Right ventricle myocardium inferior (tissue), 1 donor: ENCODE measurements around the gene GALNT10. TPM values are rescaled to one million over a fixed set of nuclear protein-coding genes. Genes with fewer than 3 reads are reported as not detected.

Experiments
- ATAC-seq: fragments of 200-7000 bp; cut with Tn5 transposase; one replicate; pipeline ENCODE4 v1.9.1; 2020; ENCODE audit warnings: mild to moderate bottlenecking, moderate library complexity
- DNase-seq: peaks from one replicate; pipeline ENCODE4 v3.0.0; 2021; ENCODE audit errors: missing footprints
- intact Hi-C: fragments of 100-400 bp; cut with DNase I; formaldehyde crosslinking; loops from one replicate; pipeline ENCODE4 v1.11.0; 2022
- total RNA-seq: library from RNA; stranded (reverse); fragmentation: NEBNext Ultra II Directional; extraction: Animal tissue kit (Norgen Biotek cat#: 25700); gene quantifications from one replicate; pipeline ENCODE4 v1.2.1, GENCODE V29; 2021
- donor health status: DM: no; HTN: yes; CAD: no; lungs with severe emphysema.

Gene GALNT10
- total RNA-seq, 1 donor from 2014 or later = 15.5 TPM

DNA sequence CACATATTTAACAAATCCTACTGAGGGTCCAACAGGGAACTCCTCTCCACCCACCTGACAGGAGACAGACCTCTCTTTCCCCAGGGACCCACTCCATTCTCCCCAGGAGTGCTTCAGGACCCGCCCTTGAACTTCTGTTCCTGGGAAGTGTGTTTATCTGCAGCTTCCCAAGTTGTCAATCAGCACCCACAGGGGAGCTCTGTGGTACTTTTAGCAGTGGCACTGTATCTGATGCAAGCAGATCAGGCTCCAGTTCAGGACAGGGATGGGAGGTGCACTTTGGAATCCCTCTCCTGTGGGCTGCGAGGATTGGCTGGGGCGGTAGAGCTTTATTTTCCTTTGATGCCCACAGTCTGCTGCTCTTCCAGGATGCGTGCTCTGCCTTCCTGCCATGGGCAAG is 8.7 kb downstream of the GALNT10 start:
- intact Hi-C loops = no loop called here
- ATAC-seq (no peak), DNase-seq (no peak)

DNA sequence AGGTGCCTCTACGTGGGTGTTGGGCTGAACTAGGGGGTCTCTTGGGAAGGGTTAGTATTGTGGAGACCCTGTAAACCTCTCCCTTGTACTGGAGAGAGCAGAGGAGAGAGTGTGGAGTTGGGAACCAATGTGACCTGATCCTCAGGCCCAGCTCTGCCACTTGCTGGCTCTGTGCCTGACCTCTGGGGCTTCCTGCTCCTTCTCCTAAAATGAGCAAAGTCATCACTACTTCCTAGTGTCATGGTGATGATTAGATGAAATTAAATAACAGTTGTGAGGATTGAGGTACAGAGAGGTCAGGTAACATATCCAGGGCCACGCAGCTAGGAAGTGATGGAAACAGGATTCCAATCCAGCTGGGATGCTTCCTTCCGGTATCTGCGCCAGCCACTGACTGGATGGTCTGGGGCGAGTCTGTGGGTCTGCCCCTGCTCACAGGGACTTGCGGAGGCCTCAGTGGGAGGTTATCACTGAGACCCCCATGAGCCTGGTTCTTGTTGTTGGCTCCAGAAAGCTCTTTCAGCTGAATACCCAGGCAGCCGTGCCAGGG is 9.2 kb downstream of the GALNT10 start:
- ATAC-seq (no peak), DNase-seq (no peak)
- intact Hi-C loops = no loop called here

DNA sequence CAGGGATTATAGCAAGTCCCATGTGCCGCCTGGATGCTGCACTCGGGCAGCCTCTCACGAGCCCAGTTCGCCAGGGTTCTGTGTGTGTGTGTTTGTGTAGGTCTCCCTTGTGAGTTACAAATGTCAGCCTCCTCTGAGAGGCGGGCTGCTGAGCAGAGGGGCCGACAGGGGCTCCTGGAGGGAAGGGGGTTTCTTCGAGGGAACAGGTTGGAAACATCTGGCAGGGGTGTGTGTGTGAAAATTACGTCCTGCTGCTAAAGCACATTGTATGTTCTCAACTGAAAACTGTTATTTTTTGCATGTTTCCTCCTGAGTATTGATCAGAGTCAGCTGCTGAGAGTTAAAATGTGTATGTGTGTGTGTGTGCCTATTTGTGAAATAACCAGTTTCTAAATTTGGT is 9.7 kb downstream of the GALNT10 start:
- intact Hi-C loops = no loop called here
- DNase-seq = no peak
- ATAC-seq = no peak

DNA sequence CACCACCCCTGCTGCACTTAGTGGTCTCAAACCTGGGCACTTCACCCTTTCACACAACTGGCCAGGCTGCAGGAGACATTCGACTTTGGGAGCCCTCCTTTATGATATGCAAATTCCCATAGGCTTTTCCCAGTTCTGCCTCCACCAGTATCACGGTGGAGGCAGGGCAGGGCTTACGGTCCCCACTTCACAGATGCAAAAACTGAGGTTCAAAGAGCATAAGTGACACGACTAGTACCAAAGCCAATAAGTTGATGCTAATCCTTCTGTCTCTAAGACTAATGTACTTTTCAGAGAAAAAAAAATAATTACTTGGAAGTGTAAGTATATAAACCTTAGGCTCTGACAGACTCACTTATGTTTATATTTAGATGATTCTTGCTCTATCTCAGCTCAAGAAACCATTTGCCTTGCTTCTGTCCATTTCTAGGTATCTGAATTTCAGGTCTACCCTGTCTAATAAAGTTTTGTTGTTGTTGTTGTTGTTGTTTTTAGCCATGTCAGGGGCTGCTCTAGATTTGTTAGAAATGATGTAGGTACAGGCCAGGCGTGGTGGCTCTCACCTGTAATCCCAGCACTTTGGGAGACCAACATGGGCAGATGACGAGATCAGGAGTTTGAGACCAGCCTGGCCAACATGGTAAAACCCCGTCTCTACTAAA is 10.7 kb downstream of the GALNT10 start:
- DNase-seq (no peak), ATAC-seq (no peak)
- intact Hi-C loops = no loop called here

DNA sequence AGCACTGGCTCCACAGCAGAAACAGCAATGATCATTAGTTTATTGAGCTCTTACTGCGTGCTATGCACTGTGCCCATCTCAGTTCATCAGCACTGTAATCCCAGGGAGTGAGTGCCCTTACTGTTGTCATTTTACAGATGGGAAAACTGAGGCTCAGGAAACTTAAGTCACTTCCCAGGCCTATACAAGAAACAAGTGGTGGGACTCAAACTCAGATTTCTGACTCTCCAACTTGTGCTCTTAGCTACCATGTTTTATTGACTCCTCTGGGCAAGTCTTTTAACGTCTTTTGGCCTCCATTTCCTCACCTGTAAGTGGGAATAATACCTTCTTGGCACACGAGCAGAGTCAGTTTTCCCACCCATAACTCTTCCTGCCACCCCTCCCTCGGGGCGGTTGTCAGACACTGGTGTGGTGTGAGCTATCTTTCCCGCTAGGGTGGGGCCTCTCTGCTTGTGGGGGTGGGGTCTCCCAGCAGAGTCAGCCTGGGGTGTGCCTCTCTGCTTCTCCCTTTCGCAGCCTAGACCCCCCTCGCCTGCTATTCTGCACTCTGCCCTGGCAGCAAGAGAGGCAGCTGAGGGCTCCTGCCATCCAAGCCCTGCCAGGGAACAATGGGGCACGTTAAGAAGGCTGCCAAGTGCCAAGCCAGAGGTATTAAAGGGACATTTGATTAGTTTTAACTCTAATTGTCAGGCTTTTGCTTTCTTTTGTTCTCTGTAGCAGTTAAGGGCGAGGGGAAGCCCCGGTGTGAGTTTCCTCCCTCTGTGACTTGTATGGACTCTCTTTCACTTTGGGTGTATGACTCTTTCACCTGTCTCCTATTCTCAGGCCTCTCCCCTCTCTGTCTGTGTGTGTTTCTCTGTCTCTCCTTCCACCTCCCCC is 12.1 kb downstream of the GALNT10 start:
- intact Hi-C loops = no loop called here
- no peak for DNase-seq
- ATAC-seq = peak; percentile 46

DNA sequence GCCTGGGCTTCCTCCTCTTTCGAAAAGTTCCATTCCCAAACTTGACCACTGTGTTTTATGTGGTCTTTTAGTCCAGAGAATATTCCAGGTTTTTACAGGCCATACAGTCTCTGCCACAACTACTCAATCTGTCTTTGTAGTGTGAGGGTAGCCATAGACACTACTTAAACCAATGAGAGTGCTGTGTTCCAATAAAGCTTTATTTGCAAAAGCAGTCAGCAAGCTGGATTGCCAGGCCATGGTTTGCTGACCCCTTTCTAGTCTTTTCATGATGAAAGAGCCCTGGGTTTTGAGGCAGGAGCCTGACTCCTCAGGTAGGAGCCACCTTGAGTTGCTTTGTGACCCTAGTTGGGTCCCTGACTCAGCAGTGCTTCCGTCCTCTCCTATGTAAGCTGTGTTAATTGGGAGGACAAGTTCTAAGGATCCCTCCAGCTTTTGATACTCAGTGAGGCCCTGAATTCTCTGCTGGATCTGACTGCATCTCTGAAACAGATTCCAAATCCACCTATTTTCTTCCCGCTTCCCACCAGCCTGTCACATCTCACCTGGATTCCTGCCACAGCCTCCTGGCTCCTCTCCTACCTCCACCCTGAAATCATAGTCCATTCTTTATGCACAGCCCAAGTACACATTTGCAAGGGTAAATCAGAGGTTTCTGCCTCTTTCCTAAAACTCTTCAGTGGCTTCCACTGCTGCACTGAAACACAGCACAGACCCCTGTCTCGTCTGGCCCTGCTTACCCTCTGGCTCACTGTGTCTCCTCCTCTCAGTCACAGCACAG is 13.5 kb downstream of the GALNT10 start:
- ATAC-seq (no peak), DNase-seq (no peak)
- intact Hi-C loops = no loop called here

DNA sequence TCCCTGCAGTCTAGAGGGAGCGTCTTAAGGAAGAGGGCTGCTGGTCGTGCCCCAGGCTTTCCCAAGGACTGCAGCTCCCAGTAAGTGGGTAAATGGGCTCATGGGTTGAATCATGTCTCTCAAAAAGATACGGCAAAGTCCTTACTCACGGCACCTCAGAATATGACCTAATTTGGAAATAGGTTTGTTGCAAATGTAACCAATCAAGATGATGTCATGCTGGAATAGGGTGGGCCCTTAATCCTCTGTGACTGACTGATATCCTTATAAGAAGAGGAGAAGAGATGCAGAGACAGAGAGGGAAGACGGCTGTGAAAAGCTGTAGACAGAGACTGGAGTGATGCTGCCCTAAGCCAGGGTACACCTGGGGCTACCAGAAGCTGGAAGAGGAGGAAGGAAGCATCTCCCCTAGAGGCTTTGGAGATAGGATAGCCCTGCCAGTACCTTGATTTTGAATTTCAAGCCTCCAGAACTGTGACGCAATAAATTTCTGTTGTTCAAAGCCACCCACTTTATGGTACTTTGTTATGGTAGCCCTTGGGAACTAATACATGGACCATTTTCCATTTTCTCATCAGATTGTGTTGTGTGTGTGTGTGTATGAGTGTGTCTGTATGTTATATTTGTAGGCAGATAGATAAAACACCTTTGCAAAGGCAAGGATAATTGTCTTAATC is 15.0 kb downstream of the GALNT10 start:
- intact Hi-C loops = no loop called here
- no peak for DNase-seq
- no peak for ATAC-seq

DNA sequence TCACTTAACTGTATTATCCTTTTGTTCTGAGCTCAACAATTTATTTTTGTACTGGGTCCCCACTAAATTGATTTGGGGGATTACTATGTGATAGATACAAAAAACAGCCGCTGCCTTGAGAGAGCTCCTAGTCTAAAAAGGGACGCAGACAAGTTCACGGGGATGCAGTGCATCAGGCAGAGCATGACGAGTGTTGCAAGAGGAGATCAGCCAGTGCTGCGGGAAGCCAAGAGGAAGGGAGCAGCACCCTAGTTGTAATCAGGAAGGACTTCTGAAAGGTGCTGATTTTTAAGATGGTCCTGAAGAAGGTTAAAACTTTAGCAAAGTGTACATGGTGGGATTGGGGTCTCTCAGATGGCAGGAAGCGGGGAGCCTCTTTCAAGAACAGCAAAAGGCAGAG is 15.8 kb downstream of the GALNT10 start:
- intact Hi-C loops = no loop called here
- no peak for ATAC-seq

DNA sequence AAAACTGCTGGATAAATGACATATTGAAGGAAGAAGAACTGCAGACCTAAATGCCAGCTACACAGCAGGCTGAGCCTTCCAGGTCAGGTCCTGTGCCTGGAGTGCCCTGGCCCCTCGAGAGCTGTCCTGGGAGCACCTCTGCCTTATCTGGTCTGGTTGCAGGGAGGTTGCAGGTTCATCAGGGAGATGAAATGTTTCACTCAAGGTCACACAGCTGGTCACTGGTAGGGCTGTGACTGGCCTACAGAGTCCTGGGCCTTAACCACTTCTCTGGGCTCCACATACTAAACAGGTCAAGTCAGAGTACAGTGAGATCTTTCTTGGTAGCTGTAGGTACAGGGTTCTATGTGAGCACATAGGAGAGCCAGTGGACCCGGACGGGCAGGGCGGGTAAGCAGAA is 16.7 kb downstream of the GALNT10 start:
- intact Hi-C loops = no loop called here
- no peak for ATAC-seq
- no peak for DNase-seq

More for the DNA sequence above, 15.8 kb downstream of the GALNT10 start:
- no peak for DNase-seq

DNA sequence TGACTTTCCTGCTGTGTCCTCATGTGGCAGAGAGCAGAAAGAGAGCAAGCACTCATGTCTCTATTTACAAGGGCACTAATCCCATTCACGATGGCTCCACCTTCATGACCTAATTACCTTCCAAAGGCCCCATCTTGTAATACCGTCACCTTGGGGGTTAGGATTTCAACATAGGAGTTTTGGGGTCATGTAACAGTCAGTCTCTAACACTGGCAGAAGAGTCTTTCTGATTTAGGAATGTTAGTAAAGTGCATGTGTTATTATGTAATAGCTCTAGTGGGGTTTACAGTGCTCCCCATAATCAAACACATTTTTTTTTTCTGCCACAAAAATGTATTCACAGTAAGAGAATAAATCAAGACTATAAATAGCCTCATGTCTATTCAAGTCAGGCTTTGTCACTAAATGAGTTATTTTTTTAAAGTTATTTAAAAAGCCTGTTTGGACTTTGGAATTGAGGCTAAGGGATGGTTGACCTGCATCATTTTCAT is 19.1 kb downstream of the GALNT10 start:
- ATAC-seq = no peak
- intact Hi-C loops = no loop called here
- DNase-seq = no peak

DNA sequence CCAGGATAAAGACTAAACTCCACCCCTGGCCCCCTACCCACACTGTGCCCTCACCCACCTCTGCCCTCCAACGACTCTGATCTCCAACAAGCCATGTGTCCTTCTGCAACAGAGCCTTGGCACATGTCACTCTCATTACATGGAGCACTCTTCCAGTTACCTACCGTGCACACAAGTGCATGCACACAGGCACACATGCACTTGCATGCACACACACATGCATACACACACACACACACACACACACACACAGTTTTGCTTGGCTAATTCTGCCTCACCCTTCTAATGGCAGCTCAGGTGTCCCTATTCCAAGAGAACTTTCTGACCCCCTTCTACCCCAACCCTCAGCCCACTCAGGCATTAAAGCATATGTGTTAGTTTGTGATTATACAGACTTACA is 19.6 kb downstream of the GALNT10 start:
- DNase-seq = no peak
- ATAC-seq = no peak
- intact Hi-C loops = no loop called here

DNA sequence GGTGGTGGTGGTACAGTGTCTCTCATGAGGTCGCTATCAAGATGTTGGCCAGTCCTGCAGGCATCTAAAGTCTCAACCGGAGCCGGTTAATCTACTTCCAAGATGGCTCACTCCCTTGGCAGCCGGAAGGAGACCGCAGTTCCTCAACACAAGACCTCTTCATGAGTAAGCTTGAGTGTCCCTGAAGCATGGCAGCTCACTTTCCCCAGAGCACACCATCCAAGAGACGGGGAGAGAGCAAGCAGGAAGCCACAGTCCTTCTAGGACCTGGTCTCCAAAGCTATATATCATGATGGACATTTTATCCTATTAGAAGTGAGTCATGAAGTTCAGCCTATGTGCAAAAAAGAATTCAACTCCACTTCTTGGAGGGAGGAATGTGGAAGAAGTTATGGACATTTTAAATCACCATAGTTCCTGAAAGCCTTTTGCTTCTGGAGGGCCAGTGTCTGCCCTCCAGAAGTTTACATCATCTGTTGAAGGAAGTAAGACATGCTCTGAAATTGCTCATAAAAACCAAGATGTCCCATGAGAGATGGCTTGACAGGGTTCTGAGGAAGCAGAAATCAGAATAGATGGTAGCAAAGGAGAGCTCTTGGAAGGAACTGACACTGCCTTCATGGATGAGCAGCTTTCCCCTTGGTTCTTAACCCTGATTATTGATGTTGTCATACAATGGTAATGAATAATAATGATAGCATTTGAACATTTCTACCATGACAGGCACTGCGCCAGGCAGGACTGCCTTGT is 21.3 kb downstream of the GALNT10 start:
- intact Hi-C loops = no loop called here
- ATAC-seq (no peak), DNase-seq (no peak)

DNA sequence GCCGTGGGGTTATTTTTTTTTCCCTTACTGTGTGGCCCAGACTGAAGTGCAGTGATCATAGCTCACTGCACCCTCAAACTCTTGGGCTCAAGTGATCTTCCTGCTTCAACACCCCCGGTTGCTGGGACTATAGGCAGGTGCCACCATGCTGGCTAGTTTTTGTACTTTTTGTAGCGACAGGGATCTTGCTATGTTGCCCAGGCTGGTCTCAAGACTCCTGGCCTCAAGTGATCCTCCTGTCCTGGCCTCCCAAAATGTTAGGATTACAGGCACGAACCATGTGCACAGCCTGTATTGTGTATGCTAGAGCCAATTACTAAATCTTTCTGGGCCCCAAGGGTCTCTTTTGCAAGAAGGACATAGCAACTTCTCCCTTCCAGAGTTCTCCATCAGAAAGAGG is 23.1 kb downstream of the GALNT10 start:
- DNase-seq = no peak
- ATAC-seq = no peak
- intact Hi-C loops = no loop called here

DNA sequence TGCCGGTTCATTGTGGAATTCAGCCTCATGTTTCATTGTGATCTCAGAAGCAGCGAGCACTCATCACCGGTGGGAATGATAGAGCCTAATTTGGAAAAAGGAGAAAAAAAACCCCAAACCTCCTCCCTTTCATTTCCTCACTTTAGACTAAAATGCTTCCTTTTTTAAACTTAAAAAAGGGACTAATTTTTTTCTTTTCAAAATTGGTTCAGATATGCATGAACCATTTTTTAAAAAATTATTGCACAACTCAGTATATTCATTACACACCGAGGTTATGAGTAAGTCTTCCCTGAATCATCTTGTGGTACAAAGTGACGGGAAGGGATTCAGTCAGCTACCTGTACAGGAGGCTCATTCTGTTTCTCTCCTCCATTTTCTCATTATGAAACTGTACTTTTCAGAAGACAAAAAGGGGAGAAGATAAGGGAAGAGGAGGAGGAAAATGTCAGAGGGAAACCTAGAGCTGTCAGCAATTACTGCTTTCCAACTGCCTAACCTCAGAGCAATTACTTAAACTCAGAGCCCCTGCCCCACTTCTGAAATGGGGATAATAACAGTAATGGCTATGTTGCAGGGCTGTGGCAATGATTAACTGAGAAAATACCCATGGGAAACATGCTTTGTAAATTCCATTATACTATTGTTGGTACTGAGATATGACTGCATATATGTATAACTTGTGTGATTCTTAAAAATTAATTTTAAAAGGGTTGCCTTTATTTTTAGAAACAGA is 24.0 kb downstream of the GALNT10 start:
- DNase-seq (no peak), ATAC-seq (peak; percentile 27)
- intact Hi-C loops = no loop called here

DNA sequence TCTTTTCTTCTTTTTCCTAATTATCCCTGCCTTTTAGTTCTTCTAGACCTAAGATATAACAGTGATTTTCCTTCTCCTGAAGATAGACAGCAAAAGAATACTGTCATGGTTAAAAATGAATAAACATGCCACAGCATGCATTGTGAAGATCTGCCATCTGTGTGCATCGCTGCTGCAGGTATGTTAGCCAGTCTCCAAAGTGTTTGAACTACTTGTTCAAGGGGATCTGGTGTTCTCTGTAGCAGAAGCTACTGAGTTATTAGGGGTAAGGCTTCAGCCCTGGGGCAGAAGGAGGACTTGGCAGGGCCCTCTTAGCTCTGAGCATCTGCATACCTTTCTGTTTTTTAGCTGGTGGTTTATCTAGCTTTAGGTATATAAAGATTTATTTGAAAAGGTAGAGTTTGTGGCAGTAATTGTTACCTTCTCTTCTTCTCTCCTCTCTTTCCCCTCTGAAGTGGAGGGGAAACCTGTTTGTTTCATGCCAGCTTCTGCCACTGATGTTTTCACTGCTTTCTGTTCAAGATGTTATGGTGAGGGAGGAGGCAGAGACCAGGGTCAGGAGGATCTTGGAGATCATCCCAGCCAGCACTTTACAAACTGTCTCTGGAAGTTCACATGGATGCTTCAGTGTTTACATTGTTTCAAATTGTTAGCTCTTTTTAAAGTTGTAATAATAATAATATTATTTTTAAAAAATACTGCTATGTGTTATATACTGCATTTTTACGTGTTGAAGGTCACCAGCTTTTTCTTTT is 25.2 kb downstream of the GALNT10 start:
- no peak for ATAC-seq
- intact Hi-C loops = no loop called here
- DNase-seq = no peak

DNA sequence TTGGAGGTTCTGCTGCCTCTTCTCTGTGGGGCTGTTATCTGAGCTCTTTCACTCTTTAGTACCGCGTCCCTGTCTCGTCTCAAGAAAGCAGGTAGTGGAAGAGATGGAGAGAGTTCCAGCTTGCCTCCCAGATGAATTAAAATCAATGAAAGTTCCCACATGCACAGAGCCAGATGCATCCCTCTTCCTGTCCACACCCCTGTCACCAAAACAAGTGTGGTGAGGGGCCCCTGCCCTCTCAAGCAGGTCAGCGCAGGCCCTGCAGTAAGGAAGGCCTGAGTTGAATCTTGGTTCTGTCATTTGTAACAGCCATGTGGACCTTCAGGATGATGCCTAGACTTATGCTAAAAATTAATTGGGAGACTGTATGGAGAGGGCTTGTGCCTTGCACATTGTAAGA is 26.9 kb downstream of the GALNT10 start:
- intact Hi-C loops = no loop called here
- DNase-seq (no peak), ATAC-seq (no peak)

DNA sequence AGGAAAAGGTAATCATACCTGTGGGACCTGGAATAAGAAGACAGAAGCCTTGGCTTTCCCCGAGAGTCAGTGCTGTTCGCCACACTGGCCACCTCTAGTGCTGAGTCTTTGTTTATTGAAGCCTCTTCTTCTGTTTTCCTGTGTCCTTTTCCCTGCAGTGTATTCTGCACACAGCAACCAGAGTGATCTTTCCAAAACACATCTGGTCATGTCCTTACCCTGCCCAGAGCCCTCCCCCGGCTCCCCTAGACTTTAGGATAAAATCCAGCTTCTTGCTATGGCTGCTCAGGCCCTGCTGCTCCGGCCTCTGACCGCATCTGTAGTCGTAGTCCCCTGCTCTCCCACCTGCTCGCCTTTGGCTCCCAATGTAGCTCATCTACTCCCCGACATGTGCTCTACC is 28.3 kb downstream of the GALNT10 start:
- intact Hi-C loops = no loop called here
- no peak for DNase-seq
- ATAC-seq = no peak
